Neural cell (in vitro differentiated cells): ENCODE data around the gene FXYD2.

Experiments
- EP300 ChIP-seq: fragments of 450-650 bp; conservative IDR thresholded peaks from 2 replicates; pipeline ENCODE4 v1.6.1; 2014; ENCODE audit warnings: antibody characterized with exemption, mild to moderate bottlenecking, moderate library complexity; ENCODE audit not compliant: poor library complexity, severe bottlenecking
- EZH2 ChIP-seq: fragments of 200-600, 300-800 bp; shearing (Covaris generic), sonication (generic); IDR thresholded peaks from 2 replicates; pipeline ENCODE4 v1.6.1; 2014; ENCODE audit warnings: antibody characterized with exemption, low read length, borderline replicate concordance, mild to moderate bottlenecking; ENCODE audit not compliant: insufficient read depth, poor library complexity, severe bottlenecking
- POLR2AphosphoS5 ChIP-seq: IDR thresholded peaks from 2 replicates; pipeline ENCODE4 v1.6.1; 2012
- REST ChIP-seq: IDR thresholded peaks from 2 replicates; pipeline ENCODE4 v1.6.1; 2012; ENCODE audit warnings: borderline replicate concordance
- SMC3 ChIP-seq: fragments of 450-650 bp; conservative IDR thresholded peaks from 2 replicates; pipeline ENCODE4 v1.6.1; 2014; ENCODE audit warnings: antibody characterized with exemption, mild to moderate bottlenecking, moderate library complexity; ENCODE audit not compliant: poor library complexity
- TF ChIP-seq, protein P1 (sequence below): fragments of 450-650 bp; IDR thresholded peaks from 2 replicates; pipeline ENCODE4 v1.5.1; 2014; ENCODE audit warnings: antibody characterized with exemption, mild to moderate bottlenecking, moderate library complexity; ENCODE audit not compliant: poor library complexity, severe bottlenecking

- TF ChIP-seq EZH2 (no peak), SMC3 (no peak), EP300 (no peak), REST (no peak), POLR2AphosphoS5 (no peak)
- TF ChIP-seq, protein P1, sequence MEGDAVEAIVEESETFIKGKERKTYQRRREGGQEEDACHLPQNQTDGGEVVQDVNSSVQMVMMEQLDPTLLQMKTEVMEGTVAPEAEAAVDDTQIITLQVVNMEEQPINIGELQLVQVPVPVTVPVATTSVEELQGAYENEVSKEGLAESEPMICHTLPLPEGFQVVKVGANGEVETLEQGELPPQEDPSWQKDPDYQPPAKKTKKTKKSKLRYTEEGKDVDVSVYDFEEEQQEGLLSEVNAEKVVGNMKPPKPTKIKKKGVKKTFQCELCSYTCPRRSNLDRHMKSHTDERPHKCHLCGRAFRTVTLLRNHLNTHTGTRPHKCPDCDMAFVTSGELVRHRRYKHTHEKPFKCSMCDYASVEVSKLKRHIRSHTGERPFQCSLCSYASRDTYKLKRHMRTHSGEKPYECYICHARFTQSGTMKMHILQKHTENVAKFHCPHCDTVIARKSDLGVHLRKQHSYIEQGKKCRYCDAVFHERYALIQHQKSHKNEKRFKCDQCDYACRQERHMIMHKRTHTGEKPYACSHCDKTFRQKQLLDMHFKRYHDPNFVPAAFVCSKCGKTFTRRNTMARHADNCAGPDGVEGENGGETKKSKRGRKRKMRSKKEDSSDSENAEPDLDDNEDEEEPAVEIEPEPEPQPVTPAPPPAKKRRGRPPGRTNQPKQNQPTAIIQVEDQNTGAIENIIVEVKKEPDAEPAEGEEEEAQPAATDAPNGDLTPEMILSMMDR = no peak
Measured at GRCh38 chr11:117851852-117852251, 27.3 kb upstream of the FXYD2 start.
